NCI-H2227 (cell line): ENCODE measurements around the gene SLC2A9.

Source experiments
- DNase-seq: peaks from one replicate; lab custom pipeline; 2025; ENCODE audit not compliant: unreplicated experiment; lab: John Stamatoyannopoulos, UW

SLC2A9 gene

GRCh38 chr4:9894644-9895332, 126.5 kb downstream of the SLC2A9 start:
- no peak for DNase-seq

- DNase-seq, result no peak
Observed at GRCh38 chr4:9893329-9894108, 127.8 kb downstream of the SLC2A9 start.

- DNase-seq, result no peak
Observed at GRCh38 chr4:9891740-9892139, 129.6 kb downstream of the SLC2A9 start.

- DNase-seq, result no peak
Observed at GRCh38 chr4:9891056-9891455, 130.2 kb downstream of the SLC2A9 start.

GRCh38 chr4:9889306-9889705, 132.0 kb downstream of the SLC2A9 start:
- no peak for DNase-seq

GRCh38 chr4:9885958-9886357, 135.3 kb downstream of the SLC2A9 start:
- no peak for DNase-seq

- no peak for DNase-seq
Observed at GRCh38 chr4:9880406-9881197, 140.7 kb downstream of the SLC2A9 start.

- DNase-seq, result no peak
Observed at GRCh38 chr4:9877123-9877522, 144.2 kb downstream of the SLC2A9 start.

- no peak for DNase-seq
Observed at GRCh38 chr4:9875516-9875915, 145.8 kb downstream of the SLC2A9 start.

- no peak for DNase-seq
Observed at GRCh38 chr4:9874385-9874784, 146.9 kb downstream of the SLC2A9 start.

GRCh38 chr4:9870165-9870790, 151.0 kb downstream of the SLC2A9 start:
- DNase-seq, result no peak

GRCh38 chr4:9867751-9868425, 153.4 kb downstream of the SLC2A9 start:
- no peak for DNase-seq

- DNase-seq, result no peak
Observed at GRCh38 chr4:9866931-9867330, 154.4 kb downstream of the SLC2A9 start.

GRCh38 chr4:9861561-9861960, 159.7 kb downstream of the SLC2A9 start:
- DNase-seq, result no peak

GRCh38 chr4:9859810-9860209, 161.5 kb downstream of the SLC2A9 start:
- DNase-seq, result no peak

- DNase-seq, result no peak
Observed at GRCh38 chr4:9849538-9849920, 171.8 kb downstream of the SLC2A9 start.

GRCh38 chr4:9847968-9848748, 173.1 kb downstream of the SLC2A9 start:
- no peak for DNase-seq

GRCh38 chr4:9845791-9846493, 175.4 kb downstream of the SLC2A9 start:
- DNase-seq, result no peak

- no peak for DNase-seq
Observed at GRCh38 chr4:9841072-9841471, 180.2 kb downstream of the SLC2A9 start.
